ENCODE measurements around the gene KISS1. TPM values are rescaled to one million over a fixed set of nuclear protein-coding genes. Genes with fewer than 3 reads are reported as not detected.

Gene KISS1
- polyA plus RNA-seq, 1 of the 3 experiments (the other 2 are of a cell fraction): 0.10 TPM

DNA sequence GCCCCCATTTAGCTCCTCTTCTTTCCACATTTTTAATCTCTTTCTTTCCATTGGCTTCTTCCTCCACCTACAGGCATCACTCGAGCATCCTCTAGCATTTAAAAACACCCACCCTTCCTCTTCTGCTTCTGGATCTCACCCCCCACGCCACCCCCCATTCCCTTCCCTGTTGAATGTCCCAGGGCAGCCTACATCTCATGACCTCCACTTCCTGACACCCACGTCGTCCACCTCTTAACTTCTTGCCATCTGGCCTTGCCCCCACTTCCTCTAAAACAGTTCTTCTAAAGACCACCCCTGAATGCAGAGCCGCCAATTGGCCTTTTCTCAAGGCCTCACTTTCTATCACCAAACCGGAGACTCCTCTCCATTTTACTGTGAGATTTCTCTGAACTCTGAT, 38.3 kb downstream of the KISS1 start:
- no peak for TF ChIP-seq RXRA (IDR thresholded peaks at IDR 0.05; ENCODE audit: borderline replicate concordance, low read depth)
- no peak for TF ChIP-seq CHD2 (IDR thresholded peaks at IDR 0.05; ENCODE audit: low read length, partially characterized antibody)
- TF ChIP-seq FOXJ3 (CRISPR knock-in tag; IDR thresholded peaks at IDR 0.05): no peak
- ChIA-PET CTCF (interaction anchor here (0.6 to 20.5 kb wide), 4 partner anchors 9 to 245 kb away, joined by 3 to 302 read pairs (median 80); partner anchors contain the start of gene PLEKHA6), POLR2A (interaction anchor here (0.5 kb wide), 1 partner anchor 75 kb away, joined by 5 read pairs; no protein-coding TSS in a partner anchor)
- Histone ChIP-seq H3K9ac (no peak overlapping the region), H2AFZ (ENCODE audit: low read depth) (no peak overlapping the region), H3K27me3 (ENCODE audit: insufficient read depth) (no peaks in the 10 kb centered on the region; the same call in 1 of the 2 replicates), H3K9me2 (no peaks in the 10 kb centered on the region), H4K20me1 (ENCODE audit: insufficient read depth) (no peaks in the 10 kb centered on the region), H3K79me2 (ENCODE audit: insufficient read depth) (no peaks in the 10 kb centered on the region), H3K36me3 (replicated peaks in 1 of 2; ENCODE audit: control insufficient read depth in 1 of 2, insufficient read depth in 2 of 2, low read length in 1 of 2) (no peaks in the 10 kb centered on the region), H3K9me3 (no peaks in the 10 kb centered on the region), H3K4me1 (ENCODE audit: control insufficient read depth in 1 of 2, insufficient read depth in 2 of 2, low read depth in 1 of 2, low read length in 1 of 2) (peaks cover 0 to under 1% of the 10 kb centered on the region in 2 experiments; a peak in 1 of 4 replicates), H3F3A (replicated peaks; ENCODE audit: insufficient read depth) (no peaks in the 10 kb centered on the region), H3K4me2 (no peak overlapping the region), H3K27ac (ENCODE audit: low read depth in 2 of 2, low read length in 1 of 2) (no peak overlapping the region), H3K4me3 (ENCODE audit: low read depth in 2 of 2, low read length in 1 of 2) (no peak overlapping the region)
- WGBS (ENCODE audit: low lambda C conversion rate): 65% methylated on average over 6 of the region's 6 CpGs
- no peak for DNase-seq

DNA sequence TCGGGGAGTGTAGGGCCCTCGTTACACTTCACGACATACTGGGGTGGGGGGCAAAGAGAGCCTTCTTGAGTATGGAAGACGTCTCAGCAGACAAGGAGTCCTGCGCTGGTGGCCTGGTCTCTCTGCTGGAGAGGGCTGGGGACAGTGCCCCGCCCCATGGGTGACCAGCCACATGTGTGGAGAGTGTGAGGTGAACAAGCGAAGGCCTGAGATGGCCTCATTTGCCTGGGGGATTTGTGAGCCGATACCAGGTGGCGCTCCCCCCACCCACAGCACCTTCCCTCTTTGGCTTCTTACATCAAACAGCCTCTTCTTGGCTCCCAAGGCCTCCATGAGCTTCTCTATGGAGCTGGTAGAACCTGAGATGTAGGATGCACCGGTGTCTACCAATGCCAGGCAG, 40.4 kb downstream of the KISS1 start:
- Histone ChIP-seq H3K27me3 (ENCODE audit: insufficient read depth) (no peaks in the 10 kb centered on the region; the same call in 1 of the 2 replicates), H3K4me3 (ENCODE audit: low read depth in 2 of 2, low read length in 1 of 2) (no peak overlapping the region), H3K4me2 (no peak overlapping the region), H3K4me1 (ENCODE audit: control insufficient read depth in 1 of 2, insufficient read depth in 2 of 2, low read depth in 1 of 2, low read length in 1 of 2) (peaks cover 3 to 12% of the 10 kb centered on the region in 2 experiments; a peak in 1 of 4 replicates), H3F3A (replicated peaks; ENCODE audit: insufficient read depth) (no peaks in the 10 kb centered on the region), H3K9ac (no peak overlapping the region), H3K36me3 (replicated peaks in 1 of 2; ENCODE audit: control insufficient read depth in 1 of 2, insufficient read depth in 2 of 2, low read length in 1 of 2) (no peaks in the 10 kb centered on the region), H3K27ac (ENCODE audit: low read depth in 2 of 2, low read length in 1 of 2) (no peak overlapping the region), H3K79me2 (ENCODE audit: insufficient read depth) (no peaks in the 10 kb centered on the region), H3K9me3 (no peaks in the 10 kb centered on the region), H4K20me1 (ENCODE audit: insufficient read depth) (no peaks in the 10 kb centered on the region), H3K9me2 (no peaks in the 10 kb centered on the region), H2AFZ (ENCODE audit: low read depth) (no peak overlapping the region)
- TF ChIP-seq NRF1 (IDR thresholded peaks at IDR 0.05; ENCODE audit: low read depth, low read length): no peak
- TF ChIP-seq SIN3A (IDR thresholded peaks at IDR 0.05; ENCODE audit: borderline replicate concordance, low read depth, low read length): no peak
- no peak for DNase-seq
- ChIA-PET POLR2A (no interaction called here), CTCF (interaction anchor here (1.1 to 2.0 kb wide), 3 partner anchors 207 to 285 kb away, joined by 3 to 7 read pairs (median 4); no protein-coding TSS in a partner anchor)
- WGBS (ENCODE audit: low lambda C conversion rate): 74% methylated on average over 9 of the region's 10 CpGs

DNA sequence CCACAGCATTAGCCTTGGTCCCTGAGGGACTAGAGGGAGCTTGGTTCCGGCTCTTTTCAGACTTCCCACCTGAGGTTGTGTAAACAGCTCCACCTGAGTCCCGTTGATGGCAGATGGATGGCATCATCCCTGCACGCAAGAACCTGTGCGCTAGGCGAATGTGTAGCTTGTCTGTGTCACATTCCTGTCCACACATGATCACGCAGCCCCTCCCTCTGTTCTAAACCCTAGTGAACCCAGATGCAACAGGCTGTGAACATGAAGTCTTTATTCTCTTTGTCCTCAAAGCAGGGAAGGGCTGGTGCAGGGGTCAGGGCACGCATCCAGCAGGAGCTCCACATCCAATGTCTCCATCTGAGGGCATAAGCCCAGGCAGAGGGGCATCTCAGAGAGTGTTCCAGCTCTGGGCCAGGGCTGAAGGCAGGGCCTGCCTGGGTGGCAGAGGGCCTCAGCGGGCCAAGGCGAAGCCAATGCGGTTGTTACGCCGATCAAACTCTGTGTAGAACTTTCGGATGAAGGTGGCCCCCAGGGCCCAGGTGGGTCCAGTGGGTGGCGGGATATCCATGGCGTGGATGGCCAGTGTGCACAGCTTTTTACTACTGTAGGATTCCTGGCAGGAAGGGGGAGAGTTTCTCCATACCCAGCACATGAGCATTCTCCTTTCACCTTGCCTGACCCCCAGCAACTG, 41.6 kb downstream of the KISS1 start:
- H3K4me3 ChIP-seq (ENCODE audit: low read depth in 2 of 2, low read length in 1 of 2): no peak overlapping the region
- no peaks in the 10 kb centered on the region for H3K9me3 ChIP-seq
- no peaks in the 10 kb centered on the region for H3K9me2 ChIP-seq
- H3K36me3 ChIP-seq (replicated peaks in 1 of 2; ENCODE audit: control insufficient read depth in 1 of 2, insufficient read depth in 2 of 2, low read length in 1 of 2): no peaks in the 10 kb centered on the region
- no peaks in the 10 kb centered on the region for H3F3A ChIP-seq (replicated peaks; ENCODE audit: insufficient read depth)
- H4K20me1 ChIP-seq (ENCODE audit: insufficient read depth): no peaks in the 10 kb centered on the region
- H3K4me2 ChIP-seq: no peak overlapping the region
- CTCF ChIA-PET: interaction anchor here (0.8 to 7.2 kb wide), 7 partner anchors 8 to 244 kb away, joined by 3 to 36 read pairs (median 4); no protein-coding TSS in a partner anchor
- no peaks in the 10 kb centered on the region for H3K79me2 ChIP-seq (ENCODE audit: insufficient read depth)
- H3K27me3 ChIP-seq (ENCODE audit: insufficient read depth): no peaks in the 10 kb centered on the region; the same call in 1 of the 2 replicates
- H3K4me1 ChIP-seq (ENCODE audit: control insufficient read depth in 1 of 2, insufficient read depth in 2 of 2, low read depth in 1 of 2, low read length in 1 of 2): peaks cover 3 to 19% of the 10 kb centered on the region in 2 experiments; a peak in 1 of 4 replicates
- H3K27ac ChIP-seq (ENCODE audit: low read depth in 2 of 2, low read length in 1 of 2): no peak overlapping the region
- no peak for DNase-seq
- POLR2A ChIA-PET: no interaction called here
- 81% methylated on average over 14 of the region's 15 CpGs for WGBS (ENCODE audit: low lambda C conversion rate)
- H3K9ac ChIP-seq: no peak overlapping the region
- no peak overlapping the region for H2AFZ ChIP-seq (ENCODE audit: low read depth)
- TF ChIP-seq TCF12 (IDR thresholded peaks at IDR 0.05): no peak
- TF ChIP-seq, protein P1, sequence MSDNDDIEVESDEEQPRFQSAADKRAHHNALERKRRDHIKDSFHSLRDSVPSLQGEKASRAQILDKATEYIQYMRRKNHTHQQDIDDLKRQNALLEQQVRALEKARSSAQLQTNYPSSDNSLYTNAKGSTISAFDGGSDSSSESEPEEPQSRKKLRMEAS (IDR thresholded peaks at IDR 0.05; ENCODE audit: low read depth): no peak
- no peak for TF ChIP-seq RAD21 (IDR thresholded peaks at IDR 0.05; ENCODE audit: low read length)
- TF ChIP-seq CHD2 (IDR thresholded peaks at IDR 0.05; ENCODE audit: low read length, partially characterized antibody): no peak
- no peak for TF ChIP-seq FOXJ3 (CRISPR knock-in tag; IDR thresholded peaks at IDR 0.05)
- TF ChIP-seq TEAD4 (IDR thresholded peaks at IDR 0.05; ENCODE audit: borderline replicate concordance, insufficient read depth): no peak
- TF ChIP-seq ZBTB33 (IDR thresholded peaks at IDR 0.05; ENCODE audit: borderline replicate concordance, low read depth): no peak
- TF ChIP-seq GATA2 (CRISPR knock-in tag; IDR thresholded peaks at IDR 0.05): no peak
- TF ChIP-seq SIN3A (IDR thresholded peaks at IDR 0.05; ENCODE audit: borderline replicate concordance, low read depth, low read length): no peak
- no peak for TF ChIP-seq USF1 (IDR thresholded peaks at IDR 0.05; ENCODE audit: borderline replicate concordance, low read depth)
- no peak for TF ChIP-seq TAF1 (IDR thresholded peaks at IDR 0.05; ENCODE audit: borderline replicate concordance, low read depth, low read length)
- TF ChIP-seq, protein P2, sequence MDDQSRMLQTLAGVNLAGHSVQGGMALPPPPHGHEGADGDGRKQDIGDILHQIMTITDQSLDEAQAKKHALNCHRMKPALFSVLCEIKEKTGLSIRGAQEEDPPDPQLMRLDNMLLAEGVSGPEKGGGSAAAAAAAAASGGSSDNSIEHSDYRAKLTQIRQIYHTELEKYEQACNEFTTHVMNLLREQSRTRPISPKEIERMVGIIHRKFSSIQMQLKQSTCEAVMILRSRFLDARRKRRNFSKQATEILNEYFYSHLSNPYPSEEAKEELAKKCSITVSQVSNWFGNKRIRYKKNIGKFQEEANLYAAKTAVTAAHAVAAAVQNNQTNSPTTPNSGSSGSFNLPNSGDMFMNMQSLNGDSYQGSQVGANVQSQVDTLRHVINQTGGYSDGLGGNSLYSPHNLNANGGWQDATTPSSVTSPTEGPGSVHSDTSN (IDR thresholded peaks at IDR 0.05): no peak
- TF ChIP-seq POLR2AphosphoS5 (IDR thresholded peaks at IDR 0.05; ENCODE audit: low read depth, low read length): no peak

All from SK-N-SH (cell line).